ENCODE data around the gene DPF1.
A peak's percentile ranks its signal among the peaks of the same experiment; 100 is the strongest.

Gene DPF1

GRCh38 chr19:38251564-38252051, 27.6 kb upstream of the DPF1 start (continued):
- TF ChIP-seq, protein P1, sequence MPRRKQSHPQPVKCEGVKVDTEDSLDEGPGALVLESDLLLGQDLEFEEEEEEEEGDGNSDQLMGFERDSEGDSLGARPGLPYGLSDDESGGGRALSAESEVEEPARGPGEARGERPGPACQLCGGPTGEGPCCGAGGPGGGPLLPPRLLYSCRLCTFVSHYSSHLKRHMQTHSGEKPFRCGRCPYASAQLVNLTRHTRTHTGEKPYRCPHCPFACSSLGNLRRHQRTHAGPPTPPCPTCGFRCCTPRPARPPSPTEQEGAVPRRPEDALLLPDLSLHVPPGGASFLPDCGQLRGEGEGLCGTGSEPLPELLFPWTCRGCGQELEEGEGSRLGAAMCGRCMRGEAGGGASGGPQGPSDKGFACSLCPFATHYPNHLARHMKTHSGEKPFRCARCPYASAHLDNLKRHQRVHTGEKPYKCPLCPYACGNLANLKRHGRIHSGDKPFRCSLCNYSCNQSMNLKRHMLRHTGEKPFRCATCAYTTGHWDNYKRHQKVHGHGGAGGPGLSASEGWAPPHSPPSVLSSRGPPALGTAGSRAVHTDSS (tag by site-specific recombination; IDR thresholded peaks at IDR 0.05): no peak
- TF ChIP-seq SCRT1 (tag by site-specific recombination; IDR thresholded peaks at IDR 0.05; ENCODE audit: borderline replicate concordance) (no peak), ZBTB8A (tag by site-specific recombination; IDR thresholded peaks at IDR 0.05) (peak; percentile 25; the same call in 1 of the 2 replicates), PRDM6 (tag by site-specific recombination; IDR thresholded peaks at IDR 0.05) (no peak), ZNF707 (tag by site-specific recombination; IDR thresholded peaks at IDR 0.05) (no peak), ZNF214 (tag by site-specific recombination; IDR thresholded peaks at IDR 0.05; ENCODE audit: borderline replicate concordance) (no peak), ZNF701 (tag by site-specific recombination; IDR thresholded peaks at IDR 0.05) (no peak), KLF9 (tag by site-specific recombination; IDR thresholded peaks at IDR 0.05; ENCODE audit: low read depth) (0 out of 2 replicates have a peak, but pooled peaks have one; percentile 10), ZNF571 (tag by site-specific recombination; IDR thresholded peaks at IDR 0.05) (no peak), ZBTB48 (tag by site-specific recombination; IDR thresholded peaks at IDR 0.05) (peak; percentile 67; the same call in 1 of the 2 replicates), ZSCAN30 (tag by site-specific recombination; IDR thresholded peaks at IDR 0.05) (no peak), ZNF239 (tag by site-specific recombination; IDR thresholded peaks at IDR 0.05) (no peak), ZNF747 (tag by site-specific recombination; IDR thresholded peaks at IDR 0.05) (no peak), ZNF394 (tag by site-specific recombination; IDR thresholded peaks at IDR 0.05; ENCODE audit: borderline replicate concordance) (no peak), SETDB1 (IDR thresholded peaks at IDR 0.05; ENCODE audit: insufficient read length, low read length) (no peak), ZFP69B (tag by site-specific recombination; IDR thresholded peaks at IDR 0.05) (peak; percentile 87; the same call in 1 of the 2 replicates), ZNF624 (tag by site-specific recombination; IDR thresholded peaks at IDR 0.05) (no peak), ZNF654 (tag by site-specific recombination; IDR thresholded peaks at IDR 0.05; ENCODE audit: low read depth) (no peak), ZNF24 (tag by site-specific recombination; IDR thresholded peaks at IDR 0.05) (no peak), ZNF132 (tag by site-specific recombination; IDR thresholded peaks at IDR 0.05; ENCODE audit: borderline replicate concordance) (no peak), ZNF248 (tag by site-specific recombination; IDR thresholded peaks at IDR 0.05) (no peak), TCF7L2 (IDR thresholded peaks at IDR 0.05; ENCODE audit: borderline replicate concordance, low read depth, low read length) (no peak), OSR2 (tag by site-specific recombination; IDR thresholded peaks at IDR 0.05) (no peak), ZNF354C (tag by site-specific recombination; IDR thresholded peaks at IDR 0.05; ENCODE audit: borderline replicate concordance, low read depth) (no peak), ZNF670 (tag by site-specific recombination; IDR thresholded peaks at IDR 0.05; ENCODE audit: low read depth) (no peak), ZNF311 (tag by site-specific recombination; IDR thresholded peaks at IDR 0.05; ENCODE audit: borderline replicate concordance) (no peak), ZBTB7A (tag by site-specific recombination; IDR thresholded peaks at IDR 0.05; ENCODE audit: low read depth) (0 out of 2 replicates have a peak, but pooled peaks have one; percentile 10)
- TF ChIP-seq, protein P2, sequence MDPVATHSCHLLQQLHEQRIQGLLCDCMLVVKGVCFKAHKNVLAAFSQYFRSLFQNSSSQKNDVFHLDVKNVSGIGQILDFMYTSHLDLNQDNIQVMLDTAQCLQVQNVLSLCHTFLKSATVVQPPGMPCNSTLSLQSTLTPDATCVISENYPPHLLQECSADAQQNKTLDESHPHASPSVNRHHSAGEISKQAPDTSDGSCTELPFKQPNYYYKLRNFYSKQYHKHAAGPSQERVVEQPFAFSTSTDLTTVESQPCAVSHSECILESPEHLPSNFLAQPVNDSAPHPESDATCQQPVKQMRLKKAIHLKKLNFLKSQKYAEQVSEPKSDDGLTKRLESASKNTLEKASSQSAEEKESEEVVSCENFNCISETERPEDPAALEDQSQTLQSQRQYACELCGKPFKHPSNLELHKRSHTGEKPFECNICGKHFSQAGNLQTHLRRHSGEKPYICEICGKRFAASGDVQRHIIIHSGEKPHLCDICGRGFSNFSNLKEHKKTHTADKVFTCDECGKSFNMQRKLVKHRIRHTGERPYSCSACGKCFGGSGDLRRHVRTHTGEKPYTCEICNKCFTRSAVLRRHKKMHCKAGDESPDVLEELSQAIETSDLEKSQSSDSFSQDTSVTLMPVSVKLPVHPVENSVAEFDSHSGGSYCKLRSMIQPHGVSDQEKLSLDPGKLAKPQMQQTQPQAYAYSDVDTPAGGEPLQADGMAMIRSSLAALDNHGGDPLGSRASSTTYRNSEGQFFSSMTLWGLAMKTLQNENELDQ (tag by site-specific recombination; IDR thresholded peaks at IDR 0.05; ENCODE audit: low read depth): no peak
- TF ChIP-seq, protein P3, sequence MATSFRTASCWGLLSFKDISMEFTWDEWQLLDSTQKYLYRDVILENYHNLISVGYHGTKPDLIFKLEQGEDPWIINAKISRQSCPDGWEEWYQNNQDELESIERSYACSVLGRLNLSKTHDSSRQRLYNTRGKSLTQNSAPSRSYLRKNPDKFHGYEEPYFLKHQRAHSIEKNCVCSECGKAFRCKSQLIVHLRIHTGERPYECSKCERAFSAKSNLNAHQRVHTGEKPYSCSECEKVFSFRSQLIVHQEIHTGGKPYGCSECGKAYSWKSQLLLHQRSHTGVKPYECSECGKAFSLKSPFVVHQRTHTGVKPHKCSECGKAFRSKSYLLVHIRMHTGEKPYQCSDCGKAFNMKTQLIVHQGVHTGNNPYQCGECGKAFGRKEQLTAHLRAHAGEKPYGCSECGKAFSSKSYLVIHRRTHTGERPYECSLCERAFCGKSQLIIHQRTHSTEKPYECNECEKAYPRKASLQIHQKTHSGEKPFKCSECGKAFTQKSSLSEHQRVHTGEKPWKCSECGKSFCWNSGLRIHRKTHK (tag by site-specific recombination; IDR thresholded peaks at IDR 0.05): no peak
- TF ChIP-seq, protein P4, sequence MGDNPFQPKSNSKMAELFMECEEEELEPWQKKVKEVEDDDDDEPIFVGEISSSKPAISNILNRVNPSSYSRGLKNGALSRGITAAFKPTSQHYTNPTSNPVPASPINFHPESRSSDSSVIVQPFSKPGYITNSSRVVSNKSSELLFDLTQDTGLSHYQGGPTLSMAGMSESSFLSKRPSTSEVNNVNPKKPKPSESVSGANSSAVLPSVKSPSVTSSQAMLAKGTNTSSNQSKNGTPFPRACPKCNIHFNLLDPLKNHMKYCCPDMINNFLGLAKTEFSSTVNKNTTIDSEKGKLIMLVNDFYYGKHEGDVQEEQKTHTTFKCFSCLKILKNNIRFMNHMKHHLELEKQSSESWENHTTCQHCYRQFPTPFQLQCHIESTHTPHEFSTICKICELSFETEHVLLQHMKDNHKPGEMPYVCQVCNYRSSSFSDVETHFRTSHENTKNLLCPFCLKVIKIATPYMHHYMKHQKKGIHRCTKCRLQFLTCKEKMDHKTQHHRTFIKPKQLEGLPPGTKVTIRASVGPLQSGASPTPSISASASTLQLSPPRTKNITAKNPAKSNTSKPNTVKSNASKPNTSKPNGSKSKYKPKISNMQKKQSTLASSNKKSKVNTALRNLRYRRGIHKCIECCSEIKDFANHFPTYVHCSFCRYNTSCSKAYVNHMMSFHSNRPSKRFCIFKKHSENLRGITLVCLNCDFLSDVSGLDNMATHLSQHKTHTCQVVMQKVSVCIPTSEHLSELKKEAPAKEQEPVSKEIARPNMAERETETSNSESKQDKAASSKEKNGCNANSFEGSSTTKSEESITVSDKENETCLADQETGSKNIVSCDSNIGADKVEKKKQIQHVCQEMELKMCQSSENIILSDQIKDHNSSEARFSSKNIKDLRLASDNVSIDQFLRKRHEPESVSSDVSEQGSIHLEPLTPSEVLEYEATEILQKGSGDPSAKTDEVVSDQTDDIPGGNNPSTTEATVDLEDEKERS (tag by site-specific recombination; IDR thresholded peaks at IDR 0.05): no peak

All from HEK293 (cell line).